ENCODE results near the gene DNAJC5.
A peak's percentile ranks its signal among the peaks of the same experiment; 100 is the strongest.

DNAJC5 gene

DNA sequence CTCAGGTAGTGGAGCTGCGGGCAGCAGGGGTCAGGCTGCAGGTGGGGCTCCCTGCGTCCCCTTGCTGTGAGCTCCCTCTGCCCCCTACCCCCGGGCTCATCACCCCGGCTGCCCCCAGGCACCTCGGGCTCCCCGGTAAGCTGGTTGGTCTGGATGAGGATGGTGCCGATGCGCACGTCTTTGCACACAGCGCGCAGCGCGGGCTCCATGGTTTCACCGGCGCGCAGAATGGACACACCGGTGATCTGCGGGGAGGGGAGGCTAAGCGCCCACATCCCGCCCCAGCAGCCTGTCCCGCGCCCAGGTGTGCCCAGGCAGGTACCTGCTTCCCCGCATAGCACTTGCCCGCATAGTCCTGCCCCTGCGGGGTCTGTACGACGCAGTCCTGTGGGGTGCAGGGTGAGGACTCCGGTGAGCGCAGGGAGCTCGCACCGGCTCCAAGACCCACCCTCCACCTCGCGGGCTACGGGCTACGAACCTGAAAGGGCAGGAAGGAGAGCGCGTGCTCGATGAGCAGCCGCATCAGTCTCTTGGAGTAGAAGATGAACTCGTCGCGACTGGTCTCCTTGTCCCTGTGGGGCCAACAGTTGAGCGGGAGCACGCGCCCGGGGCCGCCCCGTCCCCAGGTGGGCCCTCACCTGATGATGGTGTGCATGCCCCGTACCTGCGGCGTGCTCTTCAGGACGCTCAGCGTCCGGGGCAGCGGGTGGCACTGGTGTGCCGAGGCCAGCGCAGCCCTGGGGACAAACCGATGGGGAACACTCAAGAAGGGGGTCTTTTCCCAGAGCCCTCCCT is 45.7 kb downstream of the DNAJC5 start:
- no peak for DNase-seq (ENCODE audit: low spot score)

DNA sequence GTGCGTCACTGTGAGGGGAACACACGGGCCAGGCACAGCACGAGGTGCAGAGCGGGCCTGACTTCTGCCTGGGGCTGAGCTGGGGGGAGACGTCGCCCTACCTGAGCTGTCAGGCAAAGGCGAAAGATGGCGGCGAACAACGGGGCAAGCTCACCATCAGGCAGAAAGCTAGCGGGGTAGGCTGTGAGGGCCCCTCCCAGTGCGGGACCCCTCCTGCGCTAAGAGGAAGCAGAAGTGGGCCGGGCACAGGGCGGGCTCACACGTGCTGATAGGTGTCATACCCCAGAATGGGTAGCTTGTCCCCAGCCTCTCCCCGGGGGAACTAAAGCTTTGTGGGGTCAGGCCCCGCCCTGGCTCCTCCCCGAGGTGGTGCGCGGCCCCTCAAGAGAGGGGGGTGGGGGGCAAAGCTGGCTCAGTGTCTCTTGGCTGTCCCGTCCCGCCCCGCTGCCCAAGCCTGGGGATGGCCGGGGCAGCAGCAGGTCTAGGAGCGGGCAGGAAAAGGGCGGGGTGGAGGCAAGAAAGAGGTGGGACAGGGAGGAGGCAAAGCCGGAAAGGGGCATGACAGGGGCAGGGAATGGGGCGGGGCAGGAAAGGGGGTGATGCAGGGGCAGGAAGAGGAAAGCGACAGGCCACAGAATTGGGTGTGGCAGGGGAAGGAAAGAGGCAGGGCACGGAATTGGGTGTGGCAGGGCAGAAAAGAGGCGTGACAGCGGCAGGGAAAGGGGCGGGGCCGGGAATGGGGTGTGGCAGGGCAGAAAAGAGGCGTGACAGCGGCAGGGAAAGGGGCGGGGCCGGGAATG is 46.6 kb downstream of the DNAJC5 start:
- DNase-seq (ENCODE audit: low spot score): peak; percentile 76

DNA sequence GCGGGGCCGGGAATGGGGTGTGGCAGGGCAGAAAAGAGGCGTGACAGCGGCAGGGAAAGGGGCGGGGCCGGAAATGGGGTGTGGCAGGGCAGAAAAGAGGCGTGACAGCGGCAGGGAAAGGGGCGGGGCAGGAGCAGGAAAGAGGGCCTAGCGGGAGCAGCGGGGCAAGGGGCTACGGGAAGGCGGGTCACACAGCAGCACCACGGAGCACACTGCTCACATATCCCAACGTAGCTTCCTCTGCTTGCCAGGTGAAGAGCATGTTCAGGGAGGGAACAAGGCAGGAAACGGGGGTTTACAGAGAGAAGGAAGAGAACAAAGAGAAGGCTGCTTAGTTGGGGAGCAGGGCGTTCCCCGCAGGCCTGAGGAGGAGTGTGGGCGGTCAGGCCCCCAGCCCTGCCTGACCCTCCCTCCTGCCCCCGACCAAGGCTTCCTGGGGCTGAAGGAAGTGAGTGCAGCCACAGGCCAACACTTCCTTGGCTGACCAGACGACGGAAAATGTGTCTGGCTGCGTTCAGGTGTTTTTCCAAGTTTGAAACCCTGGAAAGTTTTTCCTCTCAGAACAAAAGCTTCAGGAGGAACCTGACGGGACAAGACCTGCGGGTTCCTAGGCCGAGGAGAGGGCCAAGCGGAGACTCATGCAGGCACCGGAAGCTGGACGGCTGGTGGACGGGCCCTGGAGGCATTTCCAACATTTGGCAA is 47.5 kb downstream of the DNAJC5 start:
- DNase-seq (ENCODE audit: low spot score): peak; percentile 81

GRCh38 chr20:63942969-63943807 is 48.3 kb downstream of the DNAJC5 start:
- DNase-seq (ENCODE audit: low spot score): no peak

DNA sequence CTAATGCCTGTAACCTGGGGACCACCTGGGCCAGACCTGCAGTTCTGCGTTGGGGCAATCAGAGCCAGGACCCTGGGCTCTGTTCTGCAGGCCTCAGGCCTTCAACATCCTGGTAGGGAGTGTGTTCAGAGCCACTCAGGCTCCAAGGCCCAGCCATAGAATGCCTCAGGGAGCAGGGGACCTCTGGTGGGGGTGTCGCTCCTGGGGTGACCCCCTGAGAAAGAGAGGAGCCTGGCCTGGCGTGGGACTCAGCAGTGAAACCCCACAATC is 48.8 kb downstream of the DNAJC5 start:
- DNase-seq (ENCODE audit: low spot score): no peak

DNA sequence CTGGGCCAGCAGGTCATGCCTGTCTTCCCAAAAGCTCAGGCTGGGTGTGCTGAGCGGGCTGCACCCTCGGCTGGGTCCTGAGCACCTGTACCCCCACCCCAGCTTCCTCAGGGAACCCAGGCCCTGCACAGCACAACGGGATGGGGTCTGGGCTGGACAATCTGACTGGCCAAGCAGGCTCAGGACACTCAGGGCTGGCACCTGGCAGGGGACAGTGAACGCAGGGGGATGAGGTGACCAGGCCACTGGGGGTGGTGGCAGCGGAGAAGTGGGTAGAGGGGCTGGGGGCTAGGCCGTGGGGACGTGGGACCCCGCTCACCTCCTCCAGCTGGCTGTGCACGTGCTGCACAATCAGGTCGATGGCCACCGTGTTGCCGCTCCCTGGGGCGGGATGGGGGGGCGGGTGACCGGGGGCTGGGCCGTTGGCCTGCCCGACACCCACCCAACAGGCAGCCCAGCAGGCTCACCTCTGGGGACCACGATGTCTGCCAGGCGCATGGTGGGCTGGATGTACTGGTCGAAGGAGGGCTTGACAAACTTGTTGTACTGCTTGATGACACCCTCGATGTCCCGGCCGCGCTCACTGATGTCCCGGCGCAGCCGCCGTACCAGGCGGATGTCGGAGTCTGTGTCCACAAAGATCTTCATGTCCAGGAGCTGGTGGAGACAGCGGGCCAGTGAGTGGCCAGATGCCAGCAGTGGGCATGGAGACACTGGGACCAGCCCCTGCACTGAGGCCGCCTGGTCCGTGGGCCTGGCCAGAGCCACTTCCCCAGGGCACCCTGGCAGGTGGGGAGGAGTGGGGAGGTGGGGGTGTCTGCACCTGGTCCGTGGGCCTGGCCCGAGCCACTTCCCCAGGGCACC is 49.4 kb downstream of the DNAJC5 start:
- DNase-seq (ENCODE audit: low spot score): no peak

- DNase-seq (ENCODE audit: low spot score): no peak
Measured at GRCh38 chr20:63945031-63945658, 50.2 kb downstream of the DNAJC5 start.

DNA sequence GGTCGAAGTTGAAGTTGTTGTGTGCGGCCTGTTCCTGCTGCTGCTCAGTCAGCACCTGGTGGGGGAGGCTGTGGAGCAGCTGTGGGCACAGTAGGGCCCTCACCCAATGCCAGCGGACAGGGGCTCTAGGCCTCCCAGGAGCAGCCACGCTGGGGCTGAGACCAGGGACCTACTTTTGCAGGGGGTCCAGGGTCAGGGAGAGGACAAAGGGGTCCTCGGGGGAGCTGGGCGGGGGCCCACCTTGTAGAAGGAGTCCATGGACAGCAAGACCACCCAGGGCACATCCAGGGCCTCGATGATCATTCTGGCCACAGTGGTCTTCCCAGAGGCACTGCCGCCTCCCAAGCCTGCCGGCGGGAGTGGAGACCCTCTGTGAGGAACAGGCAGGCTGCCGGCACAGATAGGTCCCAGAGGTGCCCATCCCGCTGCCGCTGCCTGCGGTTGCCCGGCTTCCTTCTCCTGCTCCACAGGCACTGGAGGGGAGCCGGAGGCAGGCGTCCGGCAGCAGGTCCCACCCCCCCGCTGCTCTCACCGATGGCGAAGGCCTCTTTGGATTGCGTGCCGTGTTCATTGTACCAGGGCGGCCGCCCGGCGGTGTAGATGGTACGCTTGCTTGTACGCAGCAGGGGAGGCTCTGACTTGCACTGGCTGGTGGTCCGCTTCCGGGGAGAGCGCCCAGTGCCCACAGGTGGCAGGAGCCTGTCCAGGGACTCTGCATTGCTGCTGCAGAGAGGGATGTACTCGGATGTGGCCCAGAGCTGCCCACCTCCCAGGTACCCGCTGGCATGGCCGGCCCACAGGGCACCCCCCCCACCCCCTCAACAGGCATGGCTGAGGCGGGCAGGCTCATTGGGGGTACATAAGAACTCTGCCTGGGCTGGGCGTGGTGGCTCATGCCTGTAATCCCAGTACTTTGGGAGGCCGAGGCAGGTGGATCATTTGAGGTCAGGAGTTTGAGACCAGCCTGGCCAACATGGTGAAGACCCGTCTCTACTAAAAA is 51.3 kb downstream of the DNAJC5 start:
- DNase-seq (ENCODE audit: low spot score): no peak

DNA sequence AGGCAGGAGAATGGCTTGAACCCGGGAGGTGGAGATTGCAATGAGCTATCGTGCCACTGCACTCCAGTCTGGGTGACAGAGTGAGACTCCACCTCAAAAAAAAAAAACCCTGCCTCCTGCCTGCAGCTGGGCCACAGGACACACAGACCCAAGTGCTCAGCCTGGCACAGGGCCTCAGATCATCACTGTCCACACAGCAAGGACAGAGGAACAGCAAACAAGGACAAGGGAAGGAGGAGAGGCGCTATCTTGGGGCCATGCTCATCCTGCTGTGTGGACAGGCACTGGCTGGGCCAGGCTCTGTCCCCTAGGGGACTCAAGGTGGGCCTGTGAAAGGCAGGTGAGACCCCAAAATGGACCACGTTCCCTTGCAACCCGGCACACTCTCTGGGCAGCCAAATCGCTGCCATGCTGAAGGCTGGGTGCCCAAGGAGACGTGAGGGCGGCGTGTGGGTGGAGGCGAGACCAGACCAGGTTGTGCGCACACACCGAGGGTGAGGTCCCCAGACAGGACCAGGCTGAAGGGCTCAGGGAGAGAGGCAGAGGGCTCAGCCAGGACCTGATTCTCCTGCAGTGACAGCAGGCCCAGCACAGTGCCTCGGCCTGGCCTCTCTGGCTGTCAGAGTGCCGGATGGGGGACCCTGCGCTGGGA is 52.2 kb downstream of the DNAJC5 start:
- DNase-seq (ENCODE audit: low spot score): no peak

- no peak for DNase-seq (ENCODE audit: low spot score)
Measured at GRCh38 chr20:63947638-63948456, 52.9 kb downstream of the DNAJC5 start.

GRCh38 chr20:63950701-63951397 is 55.9 kb downstream of the DNAJC5 start:
- DNase-seq (ENCODE audit: low spot score): no peak

DNA sequence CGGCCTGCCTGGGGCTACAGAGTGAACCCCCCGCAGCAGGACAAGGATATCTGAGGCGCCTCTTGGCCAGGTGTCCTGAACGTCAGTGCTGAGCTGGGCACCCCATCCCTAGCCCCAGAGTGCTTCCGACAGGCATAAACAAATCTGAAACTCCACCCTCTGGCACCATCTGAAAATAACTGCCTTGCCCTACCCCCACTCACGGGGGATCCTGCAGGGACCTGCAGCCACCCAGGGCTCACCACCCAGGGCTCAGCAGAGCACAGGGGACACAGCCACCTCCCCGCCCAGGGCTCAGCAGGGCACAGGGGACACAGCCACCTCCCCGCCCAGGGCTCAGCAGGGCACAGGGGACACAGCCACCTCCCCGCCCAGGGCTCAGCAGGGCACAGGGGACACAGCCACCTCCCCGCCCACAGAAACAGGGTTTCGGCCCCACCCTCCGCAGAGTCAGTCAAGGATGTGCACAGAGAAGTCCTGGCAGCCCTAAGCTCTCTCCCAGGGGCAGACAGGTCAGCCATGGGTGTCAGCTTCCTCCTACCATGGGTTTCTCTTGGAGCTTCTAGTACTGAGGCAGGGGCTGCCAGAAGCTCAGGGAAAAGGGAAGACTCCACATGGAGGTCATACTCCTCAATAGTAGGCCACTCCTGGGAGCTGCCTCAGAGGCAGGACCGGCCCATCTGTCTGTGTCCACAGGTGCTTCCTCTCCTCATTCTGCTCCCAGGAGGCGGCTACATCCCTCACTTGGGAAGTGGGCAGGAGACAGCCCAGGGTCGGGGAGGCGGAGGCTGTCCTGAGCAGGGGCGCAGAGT is 56.7 kb downstream of the DNAJC5 start:
- DNase-seq (ENCODE audit: low spot score): no peak

DNA sequence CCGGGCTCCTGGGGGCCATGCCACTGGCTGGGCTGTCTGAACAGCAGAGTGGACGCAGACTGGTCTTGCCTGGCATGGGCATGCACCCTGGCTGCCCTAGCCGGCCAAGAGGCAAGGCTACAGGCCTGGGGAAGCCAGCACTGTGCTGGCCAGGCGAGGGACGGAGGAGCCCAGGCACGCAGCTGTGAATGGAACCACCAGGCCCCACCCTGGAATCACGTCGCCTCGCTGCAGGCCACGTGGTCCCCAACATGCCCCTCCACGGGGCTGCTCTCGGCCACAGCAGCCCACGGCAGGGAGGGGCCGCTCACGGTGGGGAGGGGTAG is 57.2 kb downstream of the DNAJC5 start:
- DNase-seq (ENCODE audit: low spot score): no peak

- DNase-seq (ENCODE audit: low spot score): no peak
Measured at GRCh38 chr20:63952769-63953168, 57.8 kb downstream of the DNAJC5 start.

DNA sequence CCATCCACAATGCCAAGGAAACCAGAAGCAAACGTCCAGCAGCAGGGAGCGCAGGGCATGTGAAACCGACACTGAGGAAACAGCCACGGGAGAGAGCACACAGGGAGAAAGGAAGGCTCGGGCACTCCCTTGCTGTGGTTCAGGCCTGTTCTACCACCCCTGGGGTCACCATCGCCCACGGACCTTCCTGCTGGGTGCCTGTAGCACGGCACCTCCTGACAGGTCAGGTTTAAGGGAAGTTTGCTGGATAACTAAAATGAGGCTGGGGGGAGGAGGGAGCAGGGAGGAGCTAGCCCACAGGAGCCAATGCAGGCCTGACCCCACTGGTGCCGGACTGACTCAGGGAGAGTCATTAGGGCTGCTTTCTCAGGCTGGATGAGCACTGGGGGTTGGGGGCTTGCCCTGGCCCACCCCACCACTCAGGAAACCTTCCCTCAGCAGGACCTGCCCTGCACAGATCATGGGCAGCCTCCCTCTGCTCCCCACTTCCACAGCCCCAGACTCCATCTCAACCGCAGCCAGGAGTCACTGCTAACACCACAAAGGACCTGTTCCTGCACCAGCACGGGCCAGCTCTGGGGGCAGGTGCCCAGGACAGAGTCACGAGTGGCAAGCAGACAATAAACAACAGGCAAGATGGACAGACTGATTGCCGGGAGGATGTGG is 59.0 kb downstream of the DNAJC5 start:
- no peak for DNase-seq (ENCODE audit: low spot score)

GRCh38 chr20:63955281-63955826 is 60.4 kb downstream of the DNAJC5 start:
- peak; percentile 65 for DNase-seq (ENCODE audit: low spot score)

Measured in ecto neural progenitor cell (in vitro differentiated cells).